H1 (cell line): Measurements from ENCODE around the gene MRPL27. TPM values are rescaled to one million over a fixed set of nuclear protein-coding genes. Genes with fewer than 3 reads are reported as not detected.
A peak's percentile ranks its signal among the peaks of the same experiment; 100 is the strongest.

Experiments used
- CTCF ChIA-PET: fragments of 300-600 bp; sonication (Branson Sonifier 250); formaldehyde crosslinking; loops from one replicate; lab custom pipeline; 2021; ENCODE audit not compliant: partially characterized antibody; lab: Charles Lee
- POLR2A ChIA-PET: fragments of 300-600 bp; sonication (Branson Sonifier 250); formaldehyde crosslinking; loops from one replicate; lab custom pipeline; 2021; ENCODE audit warnings: inconsistent platforms; ENCODE audit not compliant: partially characterized antibody; lab: Charles Lee
- DNase-seq, 2 experiments: peaks; one replicate each; pipeline versions ENCODE4 v3.0.0 to v3.0.0-alpha.2; 2010 to 2022; ENCODE audit warnings: low spot score in 2 of 2, low read depth in 1 of 2, mixed read lengths in 1 of 2
- FAIRE-seq: peaks from 2 replicates; lab custom pipeline; 2011; peaks lifted over from hg19 to GRCh38; lab: Jason Lieb, UNC
- H2AFZ ChIP-seq: 2 replicates; pipeline ENCODE4 v1.8.1; 2012; ENCODE audit warnings: low read length, inconsistent platforms
- H2AK5ac ChIP-seq: 2 replicates; pipeline ENCODE4 v1.6.1; 2013; ENCODE audit warnings: low read depth, low read length
- H2BK120ac ChIP-seq: replicated peaks from 2 replicates; pipeline ENCODE3; 2013; ENCODE audit warnings: low read depth, low read length, inconsistent platforms
- H2BK12ac ChIP-seq: 2 replicates; pipeline ENCODE4 v1.6.1; 2013; ENCODE audit warnings: low read depth, low read length
- H2BK15ac ChIP-seq: 2 replicates; pipeline ENCODE4 v1.6.1; 2013; ENCODE audit warnings: low read length
- H2BK20ac ChIP-seq: 2 replicates; pipeline ENCODE4 v1.6.1; 2013; ENCODE audit warnings: low read length
- H2BK5ac ChIP-seq: 2 replicates; pipeline ENCODE4 v1.6.1; 2013; ENCODE audit warnings: low read depth, low read length
- H3K14ac ChIP-seq: 2 replicates; pipeline ENCODE4 v1.6.1; 2013; ENCODE audit warnings: inconsistent platforms; ENCODE audit not compliant: insufficient read length
- H3K18ac ChIP-seq: 2 replicates; pipeline ENCODE4 v1.6.1; 2013; ENCODE audit warnings: low read length; ENCODE audit errors: extremely low read depth
- H3K23ac ChIP-seq: 2 replicates; pipeline ENCODE4 v1.6.1; 2013; ENCODE audit warnings: inconsistent platforms; ENCODE audit not compliant: insufficient read length
- H3K23me2 ChIP-seq: 2 replicates; pipeline ENCODE4 v1.6.1; 2013; ENCODE audit warnings: low read depth, low read length
- H3K27ac ChIP-seq: 2 replicates; pipeline ENCODE4 v1.6.1; 2011; ENCODE audit warnings: low read depth, low read length, inconsistent platforms
- H3K27me3 ChIP-seq, 4 experiments: replicated peaks in 1 of 4; 1 replicate in 1 of 4; 2 replicates in 3 of 4; pipeline versions ENCODE4 v1.6.1 to v1.8.1; 2011 to 2013; ENCODE audit warnings: low read length in 3 of 4, mild to moderate bottlenecking in 3 of 4, inconsistent platforms in 2 of 4, mixed read lengths in 2 of 4, moderate library complexity in 1 of 4; ENCODE audit not compliant: control insufficient read depth in 3 of 4, insufficient read depth in 3 of 4; ENCODE audit errors: extremely low read depth in 1 of 4
- H3K36me3 ChIP-seq, 4 experiments: 2 replicates each; pipeline versions ENCODE4 v1.6.1 to v1.8.1; 2011 to 2013; ENCODE audit warnings: mild to moderate bottlenecking in 4 of 4, low read length in 3 of 4, moderate library complexity in 2 of 4, control low read depth in 1 of 4, inconsistent platforms in 1 of 4; ENCODE audit not compliant: insufficient read depth in 4 of 4, control insufficient read depth in 2 of 4
- H3K4ac ChIP-seq: replicated peaks from 2 replicates; pipeline ENCODE3; 2013; ENCODE audit warnings: low read length, low read depth, mixed read lengths, inconsistent platforms; ENCODE audit not compliant: insufficient read length
- H3K4me1 ChIP-seq, 4 experiments: replicated peaks in 1 of 4; 1 replicate in 1 of 4; 2 replicates in 3 of 4; pipeline versions ENCODE4 v1.6.1 to v1.8.1; 2011 to 2013; ENCODE audit warnings: low read length in 3 of 4, inconsistent platforms in 2 of 4, mixed read lengths in 1 of 4; ENCODE audit not compliant: insufficient read depth in 4 of 4, control insufficient read depth in 3 of 4
- H3K4me2 ChIP-seq, 2 experiments: 2 replicates each; pipeline versions ENCODE4 v1.6.1 to v1.8.1; 2011 to 2013; ENCODE audit warnings: low read depth in 2 of 2, low read length in 2 of 2, control low read depth in 1 of 2, inconsistent platforms in 1 of 2, mild to moderate bottlenecking in 1 of 2; ENCODE audit not compliant: insufficient read depth in 1 of 2
- H3K4me3 ChIP-seq, 4 experiments: fragments of 200-600, 300-600 bp in 1 of 4; sonication (generic), shearing (Covaris generic), sonication (Bioruptor Twin) in 1 of 4; 2 replicates each; pipeline versions ENCODE4 v1.5.1 to v1.8.1; 2011 to 2016; ENCODE audit warnings: low read length in 4 of 4, low read depth in 3 of 4, control low read depth in 2 of 4, inconsistent platforms in 2 of 4, mild to moderate bottlenecking in 2 of 4, mixed read lengths in 1 of 4, moderate library complexity in 1 of 4; ENCODE audit not compliant: insufficient read depth in 2 of 4; ENCODE audit errors: extremely low read depth in 1 of 4
- H3K56ac ChIP-seq: replicated peaks from 2 replicates; pipeline ENCODE3; 2013; ENCODE audit warnings: low read depth, mild to moderate bottlenecking, mixed read lengths, low read length, inconsistent platforms; ENCODE audit not compliant: insufficient read length
- H3K79me1 ChIP-seq: 2 replicates; pipeline ENCODE4 v1.6.1; 2013; ENCODE audit warnings: low read depth, low read length, control low read depth
- H3K79me2 ChIP-seq, 2 experiments: 2 replicates each; pipeline versions ENCODE4 v1.6.1 to v1.8.1; 2012 to 2013; ENCODE audit warnings: low read length in 2 of 2, mild to moderate bottlenecking in 2 of 2, inconsistent platforms in 1 of 2; ENCODE audit not compliant: insufficient read depth in 2 of 2, control insufficient read depth in 1 of 2
- H3K9ac ChIP-seq, 4 experiments: replicated peaks in 1 of 4; 1 replicate in 1 of 4; 2 replicates in 3 of 4; pipeline versions ENCODE4 v1.6.1 to v1.8.1; 2011 to 2013; ENCODE audit warnings: low read depth in 3 of 4, low read length in 3 of 4, control low read depth in 2 of 4, mild to moderate bottlenecking in 2 of 4, moderate library complexity in 2 of 4, inconsistent platforms in 1 of 4; ENCODE audit errors: extremely low read depth in 1 of 4
- H3K9me3 ChIP-seq, 2 experiments: 2 replicates each; pipeline versions ENCODE4 v1.6.1 to v1.8.1; 2012 to 2013; ENCODE audit warnings: mild to moderate bottlenecking in 2 of 2, moderate library complexity in 2 of 2, control low read depth in 1 of 2, inconsistent platforms in 1 of 2, low read depth in 1 of 2, low read length in 1 of 2, mixed read lengths in 1 of 2; ENCODE audit not compliant: insufficient read depth in 2 of 2
- H4K20me1 ChIP-seq, 2 experiments: replicated peaks in 1 of 2; 2 replicates each; pipeline versions ENCODE3 to v1.8.1; 2011 to 2013; ENCODE audit warnings: inconsistent platforms in 2 of 2, low read length in 2 of 2, mild to moderate bottlenecking in 1 of 2; ENCODE audit not compliant: insufficient read depth in 2 of 2, control insufficient read depth in 1 of 2
- H4K5ac ChIP-seq: 2 replicates; pipeline ENCODE4 v1.6.1; 2013; ENCODE audit warnings: low read length, low read depth, mixed read lengths, inconsistent platforms; ENCODE audit not compliant: insufficient read length
- H4K8ac ChIP-seq: 2 replicates; pipeline ENCODE4 v1.8.0; 2013; ENCODE audit warnings: mild to moderate bottlenecking, moderate library complexity, low read length, inconsistent platforms; ENCODE audit not compliant: insufficient read depth; ENCODE audit errors: extremely low read depth
- H4K91ac ChIP-seq: replicated peaks from 2 replicates; pipeline ENCODE3; 2013; ENCODE audit warnings: low read length, mixed read lengths, inconsistent platforms; ENCODE audit not compliant: insufficient read length
- JUND ChIP-seq: IDR thresholded peaks from 2 replicates; pipeline ENCODE4 v1.6.1; 2011; ENCODE audit warnings: mild to moderate bottlenecking, improper control_type of control experiment, low read length
- WGBS, 2 experiments: shearing (Covaris generic) in 1 of 2; methylation state at CpG; one replicate each; pipeline versions ENCODE4 v1.1.6 to v1.1.7; 2013 to 2015; ENCODE audit warnings: low lambda C conversion rate in 2 of 2, mixed read lengths in 2 of 2, inconsistent platforms in 1 of 2, low coverage in 1 of 2, missing lambda C conversion rate in 1 of 2; ENCODE audit not compliant: insufficient replicate concordance in 2 of 2, insufficient coverage in 1 of 2, insufficient read length in 1 of 2; ENCODE audit errors: extremely low coverage in 1 of 2, missing lambda C conversion rate in 1 of 2; 5-methylcytosine and 5-hydroxymethylcytosine counted together
- polyA plus RNA-seq, 7 experiments: library from polyadenylated mRNA; depleted of rRNA in 3 of 7; stranded (reverse) in 5 of 7; unstranded in 2 of 7; fragments of >200 nt in 5 of 7; fragments of 200-250 nt in 2 of 7; gene quantifications; 1 replicate in 5 of 7; 2 replicates in 1 of 7; 4 replicates in 1 of 7; pipeline versions ENCODE4 v1.2.1 to v1.2.3, GENCODE V29; 2011 to 2013; ENCODE audit warnings: missing spikeins in 2 of 7, mixed read lengths in 2 of 7
- total RNA-seq: library from RNA; stranded (reverse); fragmentation: NEBNext Ultra II Directional; extraction: Animal tissue kit (Norgen Biotek cat#: 25700); gene quantifications from 2 replicates; pipeline ENCODE4 v1.2.1, GENCODE V29; 2021

Gene MRPL27
- total and polyA plus RNA-seq, 2 of the 8 experiments (the other 6 are each of a cell fraction or from before 2014, with no cell fraction given) = 75.6 to 135 TPM

DNA sequence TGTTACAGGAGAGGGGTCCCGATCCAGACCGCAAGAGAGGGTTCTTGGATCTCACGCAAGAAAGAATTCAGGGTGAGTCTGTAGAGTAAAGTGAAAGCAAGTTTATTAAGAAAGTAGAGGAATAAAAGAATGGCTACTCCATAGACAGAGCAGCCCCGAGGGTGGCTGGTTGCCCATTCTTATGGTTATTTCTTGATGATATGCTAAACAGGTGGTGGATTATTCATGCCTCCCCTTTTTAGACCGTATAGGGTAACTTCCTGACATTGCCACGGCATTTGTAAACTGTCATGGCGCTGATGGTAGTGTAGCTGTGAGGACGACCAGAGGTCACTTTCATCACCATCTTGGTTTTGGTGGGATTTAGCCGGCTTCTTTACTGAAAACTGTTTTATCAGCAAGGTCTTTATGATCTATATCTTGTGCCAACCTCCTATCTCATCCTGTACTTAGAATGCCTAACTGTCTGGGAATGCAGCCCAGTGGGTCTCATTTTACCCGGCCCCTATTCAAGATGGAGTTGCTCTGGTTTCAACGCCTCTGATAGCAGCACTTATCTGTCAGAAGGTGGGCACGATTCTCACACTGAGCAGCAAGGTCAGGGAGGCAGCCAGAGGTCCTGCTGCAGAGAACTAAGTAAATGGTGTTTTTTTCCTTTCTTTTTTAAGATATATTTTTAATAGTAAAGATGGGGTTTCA is 53.5 kb downstream of the MRPL27 start:
- WGBS, 2 experiments = 83% methylated on average over 12 of the region's 12 CpGs; no CpG with 5 or more reads in 1 of the 2 experiments
- Histone ChIP-seq H3K27ac (no peak overlapping the region), H4K20me1 (no peaks in the 10 kb centered on the region), H3K18ac (no peak overlapping the region), H4K5ac (no peak overlapping the region), H2BK5ac (no peak overlapping the region), H2AK5ac (no peak overlapping the region), H2BK20ac (no peak overlapping the region), H3K4me1 (peaks cover 0 to 4% (median 0%) of the 10 kb centered on the region in 4 experiments; a peak in 3 of 7 replicates), H3K9ac (no peak overlapping the region), H2BK15ac (no peak overlapping the region), H3K23ac (no peak overlapping the region), H3K4me2 (peak overlapping the region; percentile 6 to 24; a peak in 1 of 4 replicates), H2BK120ac (no peak overlapping the region), H2AFZ (no peak overlapping the region), H3K79me1 (no peaks in the 10 kb centered on the region), H3K36me3 (no peaks in the 10 kb centered on the region), H3K23me2 (no peaks in the 10 kb centered on the region), H3K27me3 (no peaks in the 10 kb centered on the region; a peak in 1 of 7 replicates), H3K4me3 (no peak overlapping the region), H3K79me2 (no peaks in the 10 kb centered on the region), H2BK12ac (0 out of 2 replicates have a peak overlapping the region, but pooled peaks have one; percentile 3), H3K14ac (no peak overlapping the region), H3K4ac (no peak overlapping the region), H3K9me3 (0 out of 4 replicates have a peak, but pooled peaks cover 0 to 2% of the 10 kb centered on the region in 2 experiments), H4K91ac (no peak overlapping the region), H4K8ac (no peak overlapping the region), H3K56ac (no peak overlapping the region)
- no peak for FAIRE-seq
- CTCF ChIA-PET = interaction anchor here (0.6 to 3.8 kb wide), 8 partner anchors 10 to 207 kb away, joined by 3 to 21 read pairs (median 4); no protein-coding TSS in a partner anchor
- no peak for DNase-seq
- POLR2A ChIA-PET = interaction anchor here (0.7 to 1.1 kb wide), 4 partner anchors 11 to 55 kb away, joined by 3 to 4 read pairs (median 3); no protein-coding TSS in a partner anchor
- no peak for TF ChIP-seq JUND
